ENCODE data around the gene BOD1.

The BOD1 gene

DNA sequence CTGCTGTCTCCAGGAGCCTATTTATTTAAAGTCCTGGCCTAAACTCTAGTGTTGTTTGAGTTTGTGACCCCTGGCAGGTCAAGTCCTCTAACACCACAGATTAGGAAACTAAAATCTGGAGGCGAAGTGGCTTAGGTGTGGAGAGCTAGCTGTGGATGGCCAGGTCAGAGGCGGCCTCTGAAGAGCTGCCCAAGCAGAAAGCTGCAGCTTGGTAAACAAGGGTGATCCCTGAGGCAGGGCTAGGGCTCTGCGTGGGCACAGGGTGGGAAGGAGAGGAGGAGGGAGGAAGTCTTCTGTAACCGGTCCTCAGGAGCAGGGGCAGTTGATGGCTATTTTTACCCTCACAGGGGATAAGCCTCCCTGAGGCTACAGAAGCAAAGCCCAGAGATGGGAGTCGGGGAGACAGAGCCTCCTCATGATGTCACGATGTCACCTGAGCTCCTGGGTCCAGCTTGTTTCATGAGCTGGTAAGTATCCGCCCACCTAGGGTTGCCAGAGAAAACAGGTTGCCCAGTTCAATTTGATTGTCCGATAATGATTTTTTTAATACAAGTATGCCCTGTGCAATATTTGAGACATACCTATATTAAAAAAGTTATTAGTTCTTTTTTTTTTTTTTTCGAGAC is 25.9 kb upstream of the BOD1 start:
- no peak for DNase-seq

DNA sequence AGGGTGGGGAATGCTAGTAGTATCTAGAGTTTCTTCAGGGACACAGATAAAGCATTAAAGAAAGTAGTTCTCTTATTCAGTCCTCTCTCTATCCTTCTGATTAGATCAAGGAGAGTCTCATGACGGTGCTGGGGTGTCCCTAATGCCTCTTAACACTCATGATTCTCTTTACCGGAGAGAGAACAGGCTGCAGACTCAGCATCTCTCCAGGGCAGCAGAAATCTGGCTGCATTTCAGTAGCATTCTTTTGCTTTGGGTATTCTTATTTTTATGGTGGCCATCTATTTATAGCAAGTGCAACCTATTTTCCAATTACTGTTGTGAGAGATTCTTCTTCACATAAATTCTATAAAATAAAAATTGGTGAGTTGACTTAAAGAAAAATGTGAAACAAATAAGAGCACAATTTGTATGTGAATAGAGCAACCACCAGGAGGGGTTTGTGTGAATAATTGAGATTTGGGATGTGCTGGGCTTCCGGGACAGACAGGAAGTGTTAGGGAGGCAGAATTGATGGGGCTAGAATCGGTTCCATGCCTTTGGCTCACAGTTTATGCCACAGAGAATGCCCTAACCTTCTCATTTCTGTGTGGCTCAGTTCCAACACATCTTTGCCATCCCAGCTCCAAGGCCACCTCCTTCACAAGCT is 23.8 kb upstream of the BOD1 start:
- DNase-seq, result no peak

- DNase-seq, result no peak
These were observed 21.9 kb upstream of the BOD1 start for GRCh38 chr5:173638126-173639040.

- DNase-seq, result no peak
These were observed 20.9 kb upstream of the BOD1 start for GRCh38 chr5:173637340-173637739.

- DNase-seq, result no peak
These were observed 18.1 kb upstream of the BOD1 start for GRCh38 chr5:173634465-173634983.

- DNase-seq, result no peak
These were observed 16.9 kb upstream of the BOD1 start for GRCh38 chr5:173633304-173633703.

DNA sequence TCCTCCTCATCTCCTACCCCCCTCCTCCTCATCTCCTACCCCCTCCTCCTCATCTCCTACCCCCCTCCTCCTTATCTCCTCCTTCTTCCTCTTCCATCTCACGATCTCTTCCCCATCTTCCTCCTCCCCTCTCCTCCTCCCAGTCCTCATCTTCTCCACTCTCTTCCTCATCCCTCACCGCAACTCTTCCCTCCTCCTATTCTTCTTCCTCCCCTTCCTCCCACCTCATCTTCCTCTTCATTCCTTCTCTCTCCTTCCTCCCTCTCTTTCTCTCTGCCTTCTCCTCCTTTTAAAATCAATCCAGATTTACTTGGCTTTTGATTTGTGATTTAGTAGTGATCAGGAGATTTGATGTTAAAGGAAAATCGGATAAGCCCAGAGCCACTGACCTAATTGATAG is 15.0 kb upstream of the BOD1 start:
- no peak for DNase-seq

GRCh38 chr5:173630724-173631365 is 14.4 kb upstream of the BOD1 start:
- no peak for DNase-seq

DNA sequence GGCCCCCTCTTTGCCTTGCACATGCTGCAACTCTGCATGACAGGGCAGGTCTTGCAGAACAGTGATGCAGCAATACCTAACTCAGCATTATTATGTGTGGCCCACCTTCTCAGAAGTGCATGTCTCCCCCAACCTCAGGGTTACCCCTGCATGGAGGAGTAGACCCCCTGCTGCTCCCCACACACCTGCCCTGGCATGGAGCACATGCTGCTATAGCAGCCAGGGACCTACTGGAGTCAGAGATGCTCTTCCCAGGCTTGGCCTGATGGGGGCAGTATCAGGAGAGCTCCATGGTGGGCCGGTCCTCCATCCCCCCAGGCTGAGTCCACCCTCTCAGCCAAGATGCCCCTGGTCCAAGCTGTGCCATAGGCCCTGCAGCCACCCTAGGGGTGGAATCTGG is 13.2 kb upstream of the BOD1 start:
- peak in 1 of 56 donors; percentile 15 for DNase-seq

GRCh38 chr5:173628501-173628900 is 12.1 kb upstream of the BOD1 start:
- peak in 2 of 56 donors; percentile 44 to 48 for DNase-seq

GRCh38 chr5:173627860-173628392 is 11.5 kb upstream of the BOD1 start:
- DNase-seq, result peak in 47 of 56 donors; percentile 10 to 87 (median 61)

GRCh38 chr5:173627271-173627670 is 10.8 kb upstream of the BOD1 start:
- no peak for DNase-seq

GRCh38 chr5:173626505-173626820 is 10.0 kb upstream of the BOD1 start:
- peak in 42 of 56 donors; percentile 12 to 84 (median 52) for DNase-seq

- DNase-seq, result peak in 2 of 56 donors; percentile 8 to 13
These were observed 9.4 kb upstream of the BOD1 start for GRCh38 chr5:173625673-173626504.

DNA sequence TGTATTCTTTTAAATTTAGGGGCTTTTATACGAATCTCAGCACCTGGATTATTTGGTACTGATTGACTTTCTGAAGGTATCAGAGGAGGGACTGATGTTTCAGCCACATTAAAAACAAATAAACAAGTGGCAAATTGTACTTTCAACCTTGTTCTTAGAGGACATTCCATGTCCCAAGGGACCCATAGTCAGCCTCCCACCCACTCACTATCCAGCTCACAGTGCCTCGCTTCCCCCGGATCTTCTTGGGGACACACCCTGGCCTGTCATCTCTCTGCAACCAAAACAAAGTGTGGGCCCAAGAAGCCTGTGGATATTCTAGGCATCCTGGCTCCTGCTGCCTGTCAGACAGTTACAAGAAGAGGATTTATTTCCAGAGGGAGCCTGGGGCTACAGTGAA is 8.8 kb upstream of the BOD1 start:
- DNase-seq, result no peak

DNA sequence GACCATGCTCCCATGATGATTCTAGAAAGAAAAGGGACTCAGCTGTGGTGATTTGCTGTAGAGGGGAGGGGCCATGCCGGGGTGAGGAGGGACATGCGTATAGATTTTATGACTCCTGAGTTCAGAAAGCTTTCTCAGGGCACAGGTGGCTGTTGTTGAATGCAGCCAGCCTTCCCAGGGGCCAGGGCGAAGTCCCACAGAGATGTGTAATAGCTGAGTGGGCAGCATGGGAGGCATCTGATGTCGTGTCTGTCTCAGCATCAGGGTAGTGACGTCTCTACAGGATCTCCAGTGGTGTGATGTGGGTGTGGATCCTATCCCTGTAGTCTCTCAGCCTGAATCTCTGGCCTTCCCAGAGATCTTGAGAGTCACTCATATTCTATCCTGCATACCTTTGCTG is 7.8 kb upstream of the BOD1 start:
- no peak for DNase-seq

- DNase-seq, result no peak
These were observed 7.3 kb upstream of the BOD1 start for GRCh38 chr5:173623789-173624188.

DNA sequence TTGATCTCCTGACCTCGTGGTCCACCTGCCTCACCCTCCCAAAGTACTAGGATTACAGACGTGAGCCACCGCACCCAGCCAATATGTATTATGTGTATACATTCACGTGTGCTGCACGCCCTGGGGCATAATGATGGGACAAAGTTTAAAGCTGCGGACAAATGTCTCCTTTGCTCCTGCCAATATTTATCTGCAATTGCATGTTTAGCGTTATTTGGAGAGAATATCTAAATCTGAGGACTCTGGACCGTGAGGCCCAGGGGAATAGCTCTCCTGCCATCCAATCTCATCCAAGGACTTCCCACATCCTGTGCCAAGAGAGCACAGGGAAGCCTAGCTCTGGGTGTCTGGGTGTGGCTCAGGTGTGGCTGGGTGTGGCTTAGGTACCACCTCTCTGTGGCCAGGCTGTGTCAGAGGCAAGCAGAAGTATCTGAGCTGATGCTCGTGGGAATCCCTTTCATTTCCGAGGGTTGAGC is 6.9 kb upstream of the BOD1 start:
- no peak for DNase-seq

GRCh38 chr5:173622183-173623047 is 6.0 kb upstream of the BOD1 start:
- DNase-seq, result no peak

Data from amygdala (tissue), 56 donors.